Measurements from ENCODE around the gene SLC9A9.

DNA sequence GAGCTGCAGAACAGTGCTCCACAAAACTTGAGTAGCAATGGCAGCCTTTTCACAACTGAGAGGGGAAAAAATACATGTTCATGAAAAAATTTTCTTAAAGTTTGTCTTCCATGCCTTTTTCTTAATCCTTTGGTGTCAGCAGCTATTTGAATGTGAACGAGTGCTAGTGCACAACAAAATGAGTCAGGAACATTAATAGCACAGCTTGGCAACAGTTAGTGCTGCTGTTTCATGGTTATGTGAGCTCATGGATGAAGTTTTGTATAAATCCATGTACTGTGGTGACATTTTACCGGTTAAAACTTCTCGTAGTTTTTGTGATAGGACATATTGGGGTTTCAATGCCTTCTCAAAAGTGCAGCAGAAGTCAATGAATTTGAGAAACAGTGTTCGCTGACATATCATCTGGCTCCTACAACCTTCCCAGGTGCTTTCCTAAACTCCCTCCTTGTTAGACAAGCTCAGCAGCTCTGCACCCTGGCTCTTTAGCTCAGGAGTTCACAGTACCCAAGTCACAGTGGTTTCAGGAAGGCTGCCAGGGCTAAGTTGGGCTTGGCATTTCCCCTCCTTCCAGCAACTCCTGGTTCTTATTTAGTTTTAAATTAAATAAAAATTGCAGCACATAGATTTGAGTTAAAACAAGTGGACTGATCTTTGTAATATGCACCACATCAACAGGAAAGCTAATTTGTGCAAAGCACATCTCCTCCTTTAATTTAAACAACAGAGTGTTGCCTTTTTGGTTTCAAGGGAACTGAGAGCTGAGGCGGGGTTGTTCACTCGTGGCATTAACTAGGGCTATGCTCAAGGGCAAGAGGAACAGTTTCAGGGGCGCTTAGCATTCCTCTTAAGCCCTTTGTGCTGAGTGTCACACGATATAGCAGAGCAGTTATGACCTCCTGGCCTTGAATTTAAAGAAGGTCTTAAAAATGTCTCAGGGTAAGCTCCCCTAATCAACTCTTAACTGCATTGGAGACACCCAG, 365.9 kb downstream of the SLC9A9 start:
- TF ChIP-seq NRF1 (IDR thresholded peaks at IDR 0.05; ENCODE audit: low read depth, low read length) (no peak), YY1 (IDR thresholded peaks at IDR 0.05; ENCODE audit: low read depth) (no peak), GABPA (IDR thresholded peaks at IDR 0.05; ENCODE audit: low read depth) (no peak), GATA2 (CRISPR knock-in tag; IDR thresholded peaks at IDR 0.05) (no peak)

Data from SK-N-SH (cell line).